Mesendoderm (in vitro differentiated cells): Measurements from ENCODE around the gene HHIP.

Experiments
- DNase-seq: peaks from one replicate; pipeline ENCODE4 v3.0.0; 2013
- H2AK5ac ChIP-seq: 2 replicates; pipeline ENCODE4 v1.6.1; 2013; ENCODE audit warnings: low read length, inconsistent platforms
- H2BK120ac ChIP-seq: 2 replicates; pipeline ENCODE4 v1.6.1; 2013; ENCODE audit warnings: low read depth, mild to moderate bottlenecking, low read length, moderate library complexity, mixed read lengths
- H2BK15ac ChIP-seq: replicated peaks from 2 replicates; pipeline ENCODE4 v1.6.1; 2013; ENCODE audit warnings: low read depth, mild to moderate bottlenecking, moderate library complexity
- H2BK5ac ChIP-seq: 2 replicates; pipeline ENCODE4 v1.6.1; 2013; ENCODE audit warnings: low read length, inconsistent platforms
- H3K18ac ChIP-seq: 2 replicates; pipeline ENCODE4 v1.6.1; 2013; ENCODE audit warnings: mild to moderate bottlenecking, low read length, mixed read lengths
- H3K23ac ChIP-seq: one replicate; pipeline ENCODE4 v1.6.1; 2013; ENCODE audit warnings: low read length
- H3K27ac ChIP-seq: 2 replicates; pipeline ENCODE4 v1.5.1; 2013; ENCODE audit warnings: low read depth, mild to moderate bottlenecking, inconsistent platforms, low read length, moderate library complexity
- H3K27me3 ChIP-seq: 2 replicates; pipeline ENCODE4 v1.6.1; 2013; ENCODE audit warnings: low read length, control low read depth, mild to moderate bottlenecking, inconsistent platforms; ENCODE audit not compliant: insufficient read depth, poor library complexity
- H3K36me3 ChIP-seq: 2 replicates; pipeline ENCODE4 v1.6.1; 2013; ENCODE audit warnings: low read length, inconsistent platforms; ENCODE audit not compliant: control insufficient read depth, insufficient read depth
- H3K4ac ChIP-seq: one replicate; pipeline ENCODE4 v1.6.1; 2013; ENCODE audit warnings: low read depth, mild to moderate bottlenecking, low read length, moderate library complexity
- H3K4me1 ChIP-seq: 2 replicates; pipeline ENCODE4 v1.6.1; 2013; ENCODE audit warnings: low read depth, low read length, inconsistent platforms; ENCODE audit not compliant: control insufficient read depth
- H3K4me2 ChIP-seq: 2 replicates; pipeline ENCODE4 v1.6.1; 2013; ENCODE audit warnings: low read length
- H3K4me3 ChIP-seq: 2 replicates; pipeline ENCODE4 v1.5.1; 2013; ENCODE audit warnings: mild to moderate bottlenecking, low read length
- H3K56ac ChIP-seq: one replicate; pipeline ENCODE4 v1.6.1; 2013; ENCODE audit warnings: low read length
- H3K79me1 ChIP-seq: 2 replicates; pipeline ENCODE4 v1.6.1; 2013; ENCODE audit warnings: low read length, inconsistent platforms
- H3K79me2 ChIP-seq: 2 replicates; pipeline ENCODE4 v1.6.1; 2013; ENCODE audit warnings: mild to moderate bottlenecking, low read length; ENCODE audit not compliant: control insufficient read depth, insufficient read depth
- H3K9ac ChIP-seq: 2 replicates; pipeline ENCODE4 v1.6.1; 2013; ENCODE audit warnings: low read length, inconsistent platforms
- H4K5ac ChIP-seq: one replicate; pipeline ENCODE4 v1.6.1; 2013; ENCODE audit warnings: low read length
- H4K8ac ChIP-seq: one replicate; pipeline ENCODE4 v1.6.1; 2013; ENCODE audit warnings: low read depth, mild to moderate bottlenecking, control low read depth, low read length, moderate library complexity
- WGBS: extraction: QIAGEN DNeasy Blood & Tissue Kit; methylation state at CpG from one replicate; pipeline ENCODE4 v1.1.7; 2013; ENCODE audit warnings: low lambda C conversion rate, missing lambda C conversion rate; ENCODE audit not compliant: insufficient coverage; ENCODE audit errors: extremely low coverage; 5-methylcytosine and 5-hydroxymethylcytosine counted together

Gene HHIP

GRCh38 chr4:144703494-144703893 is 57.5 kb downstream of the HHIP start:
- no peak overlapping the region for H4K5ac ChIP-seq
- no peaks in the 10 kb centered on the region for H3K79me2 ChIP-seq
- peak overlapping the region; percentile 1 for H3K23ac ChIP-seq
- H3K4me3 ChIP-seq: no peak overlapping the region
- no peak overlapping the region for H2BK120ac ChIP-seq
- H3K4me2 ChIP-seq: no peak overlapping the region
- H3K27me3 ChIP-seq: no peaks in the 10 kb centered on the region
- H3K4ac ChIP-seq: no peak overlapping the region
- no CpG with 5 or more reads among the region's 5 CpGs for WGBS
- no peak overlapping the region for H2BK5ac ChIP-seq
- no peak overlapping the region for H3K56ac ChIP-seq
- H3K79me1 ChIP-seq: no peaks in the 10 kb centered on the region
- no peaks in the 10 kb centered on the region for H3K36me3 ChIP-seq
- no peak for DNase-seq
- H3K27ac ChIP-seq: no peak overlapping the region
- H2BK15ac ChIP-seq: no peak overlapping the region
- no peak overlapping the region for H3K18ac ChIP-seq
- H3K4me1 ChIP-seq: no peaks in the 10 kb centered on the region
- no peak overlapping the region for H3K9ac ChIP-seq
- H4K8ac ChIP-seq: no peak overlapping the region
- H2AK5ac ChIP-seq: no peak overlapping the region

- H3K79me2 ChIP-seq: no peaks in the 10 kb centered on the region
- H3K4me1 ChIP-seq: peaks cover 3% of the 10 kb centered on the region
- no peak overlapping the region for H2BK5ac ChIP-seq
- no peak overlapping the region for H3K4ac ChIP-seq
- H4K8ac ChIP-seq: no peak overlapping the region
- no peak overlapping the region for H3K4me3 ChIP-seq
- no peaks in the 10 kb centered on the region for H3K27me3 ChIP-seq
- no CpG with 5 or more reads among the region's 6 CpGs for WGBS
- H3K27ac ChIP-seq: no peak overlapping the region
- H3K36me3 ChIP-seq: no peaks in the 10 kb centered on the region
- no peak overlapping the region for H2AK5ac ChIP-seq
- H3K9ac ChIP-seq: no peak overlapping the region
- H2BK15ac ChIP-seq: peak overlapping the region; percentile 92
- no peak overlapping the region for H3K23ac ChIP-seq
- no peak overlapping the region for H2BK120ac ChIP-seq
- no peaks in the 10 kb centered on the region for H3K79me1 ChIP-seq
- DNase-seq: no peak
- H3K18ac ChIP-seq: peak overlapping the region; percentile 28
- H4K5ac ChIP-seq: no peak overlapping the region
- no peak overlapping the region for H3K4me2 ChIP-seq
- H3K56ac ChIP-seq: no peak overlapping the region
Measured at GRCh38 chr4:144705601-144706590, 59.9 kb downstream of the HHIP start.

DNA sequence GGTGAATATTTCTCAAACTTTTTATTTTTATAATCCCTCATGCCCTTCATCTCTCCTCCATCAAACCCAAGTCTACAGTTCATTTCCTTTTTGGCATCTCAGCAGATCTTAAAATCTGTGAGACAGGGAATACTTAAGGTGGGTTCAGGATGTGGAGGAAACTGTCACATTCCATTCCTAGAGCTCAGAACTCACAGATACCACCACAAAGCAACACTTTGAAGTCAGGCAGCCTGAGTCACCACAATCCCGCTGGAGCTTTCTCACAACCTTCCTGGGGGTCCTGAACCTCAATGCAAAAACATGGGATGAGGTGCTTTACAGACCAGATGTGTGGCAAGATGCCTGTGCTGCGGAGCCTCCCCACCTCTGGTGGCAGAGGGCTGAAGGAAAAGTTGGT is 63.2 kb downstream of the HHIP start:
- no peak overlapping the region for H3K4me3 ChIP-seq
- no peak overlapping the region for H2BK15ac ChIP-seq
- no peaks in the 10 kb centered on the region for H3K79me1 ChIP-seq
- no CpG with 5 or more reads among the region's 2 CpGs for WGBS
- peaks cover 3% of the 10 kb centered on the region for H3K4me1 ChIP-seq
- no peak overlapping the region for H3K4me2 ChIP-seq
- no peak overlapping the region for H3K4ac ChIP-seq
- H2BK120ac ChIP-seq: no peak overlapping the region
- no peak overlapping the region for H4K8ac ChIP-seq
- no peaks in the 10 kb centered on the region for H3K27me3 ChIP-seq
- no peak overlapping the region for H4K5ac ChIP-seq
- H3K27ac ChIP-seq: no peak overlapping the region
- H3K56ac ChIP-seq: no peak overlapping the region
- no peak overlapping the region for H2AK5ac ChIP-seq
- H3K36me3 ChIP-seq: no peaks in the 10 kb centered on the region
- H3K18ac ChIP-seq: peak overlapping the region; percentile 96
- H3K79me2 ChIP-seq: no peaks in the 10 kb centered on the region
- peak; percentile 96 for DNase-seq
- no peak overlapping the region for H3K23ac ChIP-seq
- no peak overlapping the region for H3K9ac ChIP-seq
- no peak overlapping the region for H2BK5ac ChIP-seq

- H2BK120ac ChIP-seq: peak overlapping the region; percentile 89
- WGBS: 100% methylated on average over 1 of the region's 5 CpGs
Measured at GRCh38 chr4:144709793-144710525, 64.0 kb downstream of the HHIP start.

GRCh38 chr4:144710526-144710912 is 64.6 kb downstream of the HHIP start:
- H3K4me3 ChIP-seq: no peak overlapping the region
- H2AK5ac ChIP-seq: no peak overlapping the region
- no peaks in the 10 kb centered on the region for H3K27me3 ChIP-seq
- H3K4me2 ChIP-seq: no peak overlapping the region
- H4K8ac ChIP-seq: no peak overlapping the region
- H3K4ac ChIP-seq: no peak overlapping the region
- H3K23ac ChIP-seq: no peak overlapping the region
- H3K36me3 ChIP-seq: no peaks in the 10 kb centered on the region
- H3K9ac ChIP-seq: no peak overlapping the region
- H4K5ac ChIP-seq: no peak overlapping the region
- no peaks in the 10 kb centered on the region for H3K79me1 ChIP-seq
- no peak overlapping the region for H3K56ac ChIP-seq
- H3K27ac ChIP-seq: no peak overlapping the region
- H3K4me1 ChIP-seq: peaks cover 3% of the 10 kb centered on the region
- no peak overlapping the region for H2BK15ac ChIP-seq
- H2BK120ac ChIP-seq: no peak overlapping the region
- no peaks in the 10 kb centered on the region for H3K79me2 ChIP-seq
- peak overlapping the region; percentile 60 for H3K18ac ChIP-seq
- DNase-seq: no peak
- no peak overlapping the region for H2BK5ac ChIP-seq

More at GRCh38 chr4:144709793-144710525, 64.0 kb downstream of the HHIP start:
- H3K4ac ChIP-seq: peak overlapping the region; percentile 70
- no peak overlapping the region for H3K4me3 ChIP-seq
- H3K18ac ChIP-seq: peak overlapping the region; percentile 96
- no peaks in the 10 kb centered on the region for H3K36me3 ChIP-seq
- no peaks in the 10 kb centered on the region for H3K27me3 ChIP-seq
- H2AK5ac ChIP-seq: no peak overlapping the region
- H3K9ac ChIP-seq: no peak overlapping the region
- no peaks in the 10 kb centered on the region for H3K79me1 ChIP-seq
- H3K4me2 ChIP-seq: no peak overlapping the region
- no peak overlapping the region for H2BK5ac ChIP-seq
- H4K8ac ChIP-seq: no peak overlapping the region
- H3K27ac ChIP-seq: no peak overlapping the region
- no peak overlapping the region for H4K5ac ChIP-seq
- peaks cover 3% of the 10 kb centered on the region for H3K4me1 ChIP-seq
- peak overlapping the region; percentile 27 for H2BK15ac ChIP-seq
- peak; percentile 42 for DNase-seq
- no peaks in the 10 kb centered on the region for H3K79me2 ChIP-seq
- H3K23ac ChIP-seq: no peak overlapping the region
- H3K56ac ChIP-seq: no peak overlapping the region
